Measurements from ENCODE around the gene STAT1. TPM values are rescaled to one million over a fixed set of nuclear protein-coding genes. Genes with fewer than 3 reads are reported as not detected.

STAT1 gene
- total and polyA plus RNA-seq, 10 of the 15 experiments (the other 5 are each of a cell fraction or from before 2014, with no cell fraction given), result 81.8 to 398 (median 307) TPM

DNA sequence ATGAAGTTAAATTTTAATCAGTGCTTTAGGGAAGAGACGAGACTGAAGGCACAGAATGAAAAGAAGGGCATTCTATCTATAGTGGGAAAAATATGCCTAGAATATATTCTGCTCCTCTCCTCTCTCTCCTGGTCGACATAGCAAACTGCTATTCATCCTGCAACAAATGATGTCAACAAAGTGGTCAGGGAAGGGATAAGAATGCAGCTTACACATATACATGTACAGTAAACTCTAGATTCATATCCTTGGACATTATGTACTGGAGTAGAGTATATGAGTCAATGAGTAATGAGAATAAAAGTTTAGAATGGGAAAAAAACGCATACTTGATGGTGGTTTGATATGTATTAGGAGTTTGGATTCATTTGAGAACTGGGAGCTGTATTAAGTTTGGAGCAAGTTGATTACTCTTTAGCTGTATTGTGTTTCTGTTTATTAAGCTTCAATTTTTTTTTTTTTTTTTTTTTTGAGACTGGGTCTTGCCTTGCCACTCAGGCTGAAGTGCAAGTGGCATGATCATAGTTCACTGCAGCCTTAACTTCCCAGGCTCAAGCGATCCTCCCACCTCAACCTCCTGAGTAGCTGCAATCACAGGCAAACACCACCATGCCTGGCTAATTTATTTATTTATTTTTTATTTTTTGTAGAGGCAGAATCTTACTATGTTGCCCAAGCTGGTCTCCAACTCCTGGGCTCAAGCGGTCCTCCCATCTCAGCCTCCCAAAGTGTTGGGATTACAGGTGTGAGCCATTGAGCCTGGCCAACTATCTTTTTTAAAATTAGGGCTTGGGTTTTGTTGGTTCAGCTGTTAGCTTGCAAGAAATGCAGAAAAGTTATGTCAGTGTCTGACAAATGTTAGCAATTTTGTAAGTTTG is 53.8 kb downstream of the STAT1 start:
- ChIA-PET SMC1A (ENCODE audit: uncharacterized antibody, unreplicated experiment) (interaction anchor here (0.6 to 1.7 kb wide), 12 partner anchors 9 to 329 kb away, joined by 3 to 8 read pairs (median 4); no protein-coding TSS in a partner anchor), POLR2A (interaction anchor here (0.6 to 0.7 kb wide), 3 partner anchors 52 to 88 kb away, joined by 3 to 7 read pairs (median 6); no protein-coding TSS in a partner anchor), RAD21 (ENCODE audit: unreplicated experiment) (interaction anchor here (1.5 kb wide), 1 partner anchor 110 kb away, joined by 3 read pairs; no protein-coding TSS in a partner anchor), CTCF (interaction anchor here (0.7 to 2.6 kb wide), 5 partner anchors 8 to 110 kb away, joined by 3 to 10 read pairs (median 3); no protein-coding TSS in a partner anchor)
- no peaks in the 10 kb centered on the region for H3K4me1 ChIP-seq (ENCODE audit: control insufficient read depth, insufficient read depth, low read length)
- no peak for DNase-seq (ENCODE audit: low read depth, low spot score)
- no peak overlapping the region for H3K9ac ChIP-seq (ENCODE audit: control insufficient read depth, insufficient read depth, low read length)
- H4K20me1 ChIP-seq (ENCODE audit: control insufficient read depth, insufficient read depth), result no peaks in the 10 kb centered on the region
- no peaks in the 10 kb centered on the region for H3K27me3 ChIP-seq (replicated peaks in 1 of 2; ENCODE audit: control insufficient read depth in 2 of 2, insufficient read depth in 2 of 2, low read length in 1 of 2)
- no peak for FAIRE-seq
- WGBS (ENCODE audit: insufficient coverage, insufficient replicate concordance, low lambda C conversion rate, missing lambda C conversion rate), result 95% methylated on average over 5 of the region's 5 CpGs
- no peak overlapping the region for H3K27ac ChIP-seq (ENCODE audit: control insufficient read depth, insufficient read depth)
- H2AFZ ChIP-seq (ENCODE audit: control insufficient read depth, low read depth, low read length), result no peak overlapping the region
- no peak overlapping the region for H3K4me3 ChIP-seq
- H3K9me3 ChIP-seq (replicated peaks; ENCODE audit: control insufficient read depth, insufficient read depth, low read length), result no peaks in the 10 kb centered on the region
- in situ Hi-C loops (cut with MboI) (no loop called here), intact Hi-C loops (cut with micrococcal nuclease; ENCODE audit: unreplicated experiment) (loop anchor here (5.0 kb wide), 1 partner anchor 108 kb away; no protein-coding TSS in a partner anchor)
- H3K36me3 ChIP-seq (ENCODE audit: control insufficient read depth in 2 of 2, insufficient read depth in 2 of 2, low read length in 1 of 2), result peaks cover 5 to 21% of the 10 kb centered on the region in 2 experiments
- no peaks in the 10 kb centered on the region for H3K79me2 ChIP-seq (ENCODE audit: control insufficient read depth, insufficient read depth, low read length)
- H3K4me2 ChIP-seq (ENCODE audit: control insufficient read depth, insufficient read depth), result no peak overlapping the region
- BruUV-seq (replicated peaks), result no TSS peak
- ATAC-seq, result peak; percentile 13
- TF ChIP-seq SMC3 (IDR thresholded peaks at IDR 0.05; ENCODE audit: borderline replicate concordance, low read length) (no peak), TARDBP (IDR thresholded peaks at IDR 0.05; ENCODE audit: borderline replicate concordance) (no peak), POLR2AphosphoS5 (IDR thresholded peaks at IDR 0.05; ENCODE audit: low read length) (peak; percentile 74), BHLHE40 (IDR thresholded peaks at IDR 0.05; ENCODE audit: borderline replicate concordance in 1 of 2, low read depth in 2 of 2, low read length in 1 of 2) (no peak), EED (IDR thresholded peaks at IDR 0.05; ENCODE audit: low read depth) (no peak), STAT3 (IDR thresholded peaks at IDR 0.05; ENCODE audit: low read depth, low read length) (no peak), CHD4 (IDR thresholded peaks at IDR 0.05) (no peak), CHD1 (IDR thresholded peaks at IDR 0.05; ENCODE audit: low read depth, low read length) (no peak), POLR2A (IDR thresholded peaks at IDR 0.05; ENCODE audit: low read depth, low read length) (peak; percentile 70), BACH1 (IDR thresholded peaks at IDR 0.05; ENCODE audit: borderline replicate concordance) (no peak), MYB (IDR thresholded peaks at IDR 0.05; ENCODE audit: borderline replicate concordance, low read depth, low read length) (no peak), NRF1 (conservative IDR thresholded peaks at IDR 0.05; ENCODE audit: low read depth, low read length) (no peak), IKZF1 (conservative IDR thresholded peaks at IDR 0.05) (no peak), KAT2A (conservative IDR thresholded peaks at IDR 0.05; ENCODE audit: control insufficient read depth, low read depth, low read length) (no peak), PAX5 (IDR thresholded peaks at IDR 0.05; ENCODE audit: borderline replicate concordance, low read depth, low read length) (no peak)
- TF ChIP-seq, protein P1, sequence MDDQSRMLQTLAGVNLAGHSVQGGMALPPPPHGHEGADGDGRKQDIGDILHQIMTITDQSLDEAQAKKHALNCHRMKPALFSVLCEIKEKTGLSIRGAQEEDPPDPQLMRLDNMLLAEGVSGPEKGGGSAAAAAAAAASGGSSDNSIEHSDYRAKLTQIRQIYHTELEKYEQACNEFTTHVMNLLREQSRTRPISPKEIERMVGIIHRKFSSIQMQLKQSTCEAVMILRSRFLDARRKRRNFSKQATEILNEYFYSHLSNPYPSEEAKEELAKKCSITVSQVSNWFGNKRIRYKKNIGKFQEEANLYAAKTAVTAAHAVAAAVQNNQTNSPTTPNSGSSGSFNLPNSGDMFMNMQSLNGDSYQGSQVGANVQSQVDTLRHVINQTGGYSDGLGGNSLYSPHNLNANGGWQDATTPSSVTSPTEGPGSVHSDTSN (IDR thresholded peaks at IDR 0.05; ENCODE audit: insufficient replicate concordance, low read depth, low read length), result no peak
- TF ChIP-seq, protein P2, sequence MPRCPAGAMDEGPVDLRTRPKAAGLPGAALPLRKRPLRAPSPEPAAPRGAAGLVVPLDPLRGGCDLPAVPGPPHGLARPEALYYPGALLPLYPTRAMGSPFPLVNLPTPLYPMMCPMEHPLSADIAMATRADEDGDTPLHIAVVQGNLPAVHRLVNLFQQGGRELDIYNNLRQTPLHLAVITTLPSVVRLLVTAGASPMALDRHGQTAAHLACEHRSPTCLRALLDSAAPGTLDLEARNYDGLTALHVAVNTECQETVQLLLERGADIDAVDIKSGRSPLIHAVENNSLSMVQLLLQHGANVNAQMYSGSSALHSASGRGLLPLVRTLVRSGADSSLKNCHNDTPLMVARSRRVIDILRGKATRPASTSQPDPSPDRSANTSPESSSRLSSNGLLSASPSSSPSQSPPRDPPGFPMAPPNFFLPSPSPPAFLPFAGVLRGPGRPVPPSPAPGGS (IDR thresholded peaks at IDR 0.05; ENCODE audit: borderline replicate concordance, insufficient read depth, low read depth, low read length, poor library complexity, severe bottlenecking), result peak; percentile 28
- TF ChIP-seq, protein P3, sequence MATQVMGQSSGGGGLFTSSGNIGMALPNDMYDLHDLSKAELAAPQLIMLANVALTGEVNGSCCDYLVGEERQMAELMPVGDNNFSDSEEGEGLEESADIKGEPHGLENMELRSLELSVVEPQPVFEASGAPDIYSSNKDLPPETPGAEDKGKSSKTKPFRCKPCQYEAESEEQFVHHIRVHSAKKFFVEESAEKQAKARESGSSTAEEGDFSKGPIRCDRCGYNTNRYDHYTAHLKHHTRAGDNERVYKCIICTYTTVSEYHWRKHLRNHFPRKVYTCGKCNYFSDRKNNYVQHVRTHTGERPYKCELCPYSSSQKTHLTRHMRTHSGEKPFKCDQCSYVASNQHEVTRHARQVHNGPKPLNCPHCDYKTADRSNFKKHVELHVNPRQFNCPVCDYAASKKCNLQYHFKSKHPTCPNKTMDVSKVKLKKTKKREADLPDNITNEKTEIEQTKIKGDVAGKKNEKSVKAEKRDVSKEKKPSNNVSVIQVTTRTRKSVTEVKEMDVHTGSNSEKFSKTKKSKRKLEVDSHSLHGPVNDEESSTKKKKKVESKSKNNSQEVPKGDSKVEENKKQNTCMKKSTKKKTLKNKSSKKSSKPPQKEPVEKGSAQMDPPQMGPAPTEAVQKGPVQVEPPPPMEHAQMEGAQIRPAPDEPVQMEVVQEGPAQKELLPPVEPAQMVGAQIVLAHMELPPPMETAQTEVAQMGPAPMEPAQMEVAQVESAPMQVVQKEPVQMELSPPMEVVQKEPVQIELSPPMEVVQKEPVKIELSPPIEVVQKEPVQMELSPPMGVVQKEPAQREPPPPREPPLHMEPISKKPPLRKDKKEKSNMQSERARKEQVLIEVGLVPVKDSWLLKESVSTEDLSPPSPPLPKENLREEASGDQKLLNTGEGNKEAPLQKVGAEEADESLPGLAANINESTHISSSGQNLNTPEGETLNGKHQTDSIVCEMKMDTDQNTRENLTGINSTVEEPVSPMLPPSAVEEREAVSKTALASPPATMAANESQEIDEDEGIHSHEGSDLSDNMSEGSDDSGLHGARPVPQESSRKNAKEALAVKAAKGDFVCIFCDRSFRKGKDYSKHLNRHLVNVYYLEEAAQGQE (IDR thresholded peaks at IDR 0.05; ENCODE audit: low read depth, low read length), result no peak

Data from GM12878 (cell line).